Erythroblast (primary cell): Measurements from ENCODE around the gene TCF7.

Source experiments
- GATA1 ChIP-seq: IDR thresholded peaks from 2 replicates; pipeline ENCODE4 v1.6.1; 2011; ENCODE audit warnings: low read depth, mild to moderate bottlenecking, control low read depth, low read length, moderate library complexity
- POLR2A ChIP-seq: IDR thresholded peaks from 2 replicates; pipeline ENCODE4 v1.6.1; 2011; ENCODE audit warnings: mild to moderate bottlenecking, low read length

DNA sequence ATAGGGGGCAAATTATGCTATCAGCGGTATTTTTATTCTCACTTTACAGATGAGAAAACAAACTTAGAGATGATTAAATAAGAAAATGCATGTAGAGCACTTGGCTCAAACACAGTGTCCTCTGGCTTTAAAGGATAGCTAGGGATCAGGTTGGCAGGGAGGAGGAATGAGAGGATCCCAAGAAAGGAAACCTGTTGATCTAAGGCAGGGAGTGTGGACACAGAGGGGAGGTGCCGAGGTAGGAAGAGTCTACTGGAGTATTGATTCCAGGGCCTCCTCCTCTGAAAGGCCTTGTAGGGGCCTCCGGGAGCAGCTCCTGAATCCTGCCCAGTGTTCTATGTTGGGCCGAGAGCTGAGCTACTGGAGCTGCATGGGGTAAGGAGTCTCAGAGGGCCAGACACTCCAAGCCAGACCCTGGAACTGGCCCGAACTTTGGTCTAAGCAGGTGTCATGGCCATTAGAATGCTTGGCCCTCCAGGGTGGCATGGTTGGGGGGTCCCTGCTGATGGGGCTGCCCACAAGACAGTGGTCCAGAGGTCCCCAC, 30.4 kb upstream of the TCF7 start:
- no peak for TF ChIP-seq POLR2A
- no peak for TF ChIP-seq GATA1
